Kidney epithelial cell (primary cell): ENCODE measurements around the gene BRF1. TPM values are rescaled to one million over a fixed set of nuclear protein-coding genes. Genes with fewer than 3 reads are reported as not detected.

Experiments used
- DNase-seq: peaks from one replicate; pipeline ENCODE4 v3.0.0-alpha.2; 2010; ENCODE audit warnings: low read depth
- H3K27me3 ChIP-seq: 2 replicates; pipeline ENCODE4 v1.6.0; 2011; ENCODE audit warnings: low read length; ENCODE audit not compliant: control insufficient read depth, insufficient read depth
- H3K36me3 ChIP-seq: 2 replicates; pipeline ENCODE4 v1.5.1; 2011; ENCODE audit warnings: low read length; ENCODE audit not compliant: control insufficient read depth, insufficient read depth
- H3K4me3 ChIP-seq: 2 replicates; pipeline ENCODE4 v1.5.1; 2011; ENCODE audit warnings: low read depth, mild to moderate bottlenecking, control low read depth, low read length
- total RNA-seq: library from RNA; depleted of rRNA; stranded (reverse); fragments of >200 nt; gene quantifications from 2 replicates; pipeline ENCODE4 v1.2.3, GENCODE V29; 2015
- TF ChIP-seq, protein P1 (sequence below): IDR thresholded peaks from 2 replicates; pipeline ENCODE4 v1.5.1; 2011; ENCODE audit warnings: mild to moderate bottlenecking, moderate library complexity, low read length, control low read depth, inconsistent platforms; ENCODE audit not compliant: insufficient read depth, poor library complexity, severe bottlenecking

BRF1 gene
- total RNA-seq, 1 donor from 2014 or later = 48.4 TPM

- TF ChIP-seq, protein P1, sequence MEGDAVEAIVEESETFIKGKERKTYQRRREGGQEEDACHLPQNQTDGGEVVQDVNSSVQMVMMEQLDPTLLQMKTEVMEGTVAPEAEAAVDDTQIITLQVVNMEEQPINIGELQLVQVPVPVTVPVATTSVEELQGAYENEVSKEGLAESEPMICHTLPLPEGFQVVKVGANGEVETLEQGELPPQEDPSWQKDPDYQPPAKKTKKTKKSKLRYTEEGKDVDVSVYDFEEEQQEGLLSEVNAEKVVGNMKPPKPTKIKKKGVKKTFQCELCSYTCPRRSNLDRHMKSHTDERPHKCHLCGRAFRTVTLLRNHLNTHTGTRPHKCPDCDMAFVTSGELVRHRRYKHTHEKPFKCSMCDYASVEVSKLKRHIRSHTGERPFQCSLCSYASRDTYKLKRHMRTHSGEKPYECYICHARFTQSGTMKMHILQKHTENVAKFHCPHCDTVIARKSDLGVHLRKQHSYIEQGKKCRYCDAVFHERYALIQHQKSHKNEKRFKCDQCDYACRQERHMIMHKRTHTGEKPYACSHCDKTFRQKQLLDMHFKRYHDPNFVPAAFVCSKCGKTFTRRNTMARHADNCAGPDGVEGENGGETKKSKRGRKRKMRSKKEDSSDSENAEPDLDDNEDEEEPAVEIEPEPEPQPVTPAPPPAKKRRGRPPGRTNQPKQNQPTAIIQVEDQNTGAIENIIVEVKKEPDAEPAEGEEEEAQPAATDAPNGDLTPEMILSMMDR = no peak
- no peak for DNase-seq
- H3K4me3 ChIP-seq = no peak overlapping the region
- H3K36me3 ChIP-seq = peaks cover 4% of the 10 kb centered on the region
- no peaks in the 10 kb centered on the region for H3K27me3 ChIP-seq
These were observed 48.1 kb downstream of the BRF1 start for GRCh38 chr14:105252552-105253328.

DNA sequence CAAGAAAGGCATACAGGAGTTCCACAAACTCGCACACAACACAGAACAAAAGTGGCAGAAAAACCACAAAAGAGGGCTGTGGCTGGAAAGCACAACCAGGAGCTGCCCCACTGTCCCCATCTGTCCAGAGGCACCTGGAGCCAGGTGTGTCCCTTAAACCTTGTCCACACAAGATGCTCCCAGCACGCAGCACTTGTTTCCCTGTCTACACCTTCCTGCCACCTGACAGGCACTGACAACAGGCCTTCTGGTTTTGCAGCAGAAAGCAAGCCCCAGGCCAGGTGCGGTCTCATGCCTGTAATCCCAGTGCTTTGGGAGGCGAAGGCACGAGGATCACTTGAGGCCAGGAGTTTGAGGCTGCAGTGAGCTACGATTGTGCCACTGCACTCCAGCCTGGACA, 48.9 kb downstream of the BRF1 start:
- H3K36me3 ChIP-seq = peaks cover 4% of the 10 kb centered on the region
- TF ChIP-seq, protein P1 = no peak
- no peak for DNase-seq
- no peaks in the 10 kb centered on the region for H3K27me3 ChIP-seq
- no peak overlapping the region for H3K4me3 ChIP-seq

GRCh38 chr14:105250986-105251385, 49.8 kb downstream of the BRF1 start:
- TF ChIP-seq, protein P1 = no peak
- Histone ChIP-seq H3K27me3 (no peaks in the 10 kb centered on the region), H3K36me3 (peaks cover 4% of the 10 kb centered on the region), H3K4me3 (no peak overlapping the region)
- DNase-seq = no peak

DNA sequence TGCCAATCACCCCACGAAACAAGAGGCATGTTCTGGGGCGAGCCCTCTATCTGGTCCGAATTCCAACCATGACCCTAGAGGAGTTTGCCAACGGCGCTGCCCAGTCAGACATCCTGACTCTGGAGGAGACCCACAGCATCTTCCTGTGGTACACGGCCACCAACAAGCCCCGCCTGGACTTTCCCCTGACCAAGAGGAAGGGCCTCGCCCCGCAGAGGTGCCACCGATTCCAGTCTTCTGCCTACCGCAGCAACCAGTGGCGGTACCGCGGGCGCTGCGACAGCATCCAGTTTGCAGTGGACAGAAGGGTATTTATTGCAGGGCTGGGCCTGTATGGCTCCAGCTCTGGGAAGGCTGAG, 50.8 kb downstream of the BRF1 start:
- no peaks in the 10 kb centered on the region for H3K27me3 ChIP-seq
- no peak overlapping the region for H3K4me3 ChIP-seq
- H3K36me3 ChIP-seq = peaks cover 4% of the 10 kb centered on the region
- DNase-seq = no peak
- TF ChIP-seq, protein P1 = no peak

GRCh38 chr14:105249182-105250007, 51.4 kb downstream of the BRF1 start:
- TF ChIP-seq, protein P1 = no peak
- DNase-seq = no peak
- Histone ChIP-seq H3K27me3 (no peaks in the 10 kb centered on the region), H3K4me3 (peak overlapping the region; percentile 50), H3K36me3 (peaks cover 4% of the 10 kb centered on the region)
